Left forelimb (tissue), 1 donor: ENCODE results near the gene SMDT1.
A peak's percentile ranks its signal among the peaks of the same experiment; 100 is the strongest.

Source experiments
- DNase-seq: peaks from one replicate; pipeline ENCODE4 v3.0.0-alpha.2; 2018; ENCODE audit warnings: low spot score

SMDT1 gene

GRCh38 chr22:42079319-42080251 lies at the start of gene SMDT1:
SMDT1 (plus strand) TSS chr22:42079700; CDS start chr22:42079769, 69 bp downstream.
- peak; percentile 98 for DNase-seq

GRCh38 chr22:42033263-42034181 lies 46.0 kb upstream of the SMDT1 start:
- DNase-seq, result no peak

DNA sequence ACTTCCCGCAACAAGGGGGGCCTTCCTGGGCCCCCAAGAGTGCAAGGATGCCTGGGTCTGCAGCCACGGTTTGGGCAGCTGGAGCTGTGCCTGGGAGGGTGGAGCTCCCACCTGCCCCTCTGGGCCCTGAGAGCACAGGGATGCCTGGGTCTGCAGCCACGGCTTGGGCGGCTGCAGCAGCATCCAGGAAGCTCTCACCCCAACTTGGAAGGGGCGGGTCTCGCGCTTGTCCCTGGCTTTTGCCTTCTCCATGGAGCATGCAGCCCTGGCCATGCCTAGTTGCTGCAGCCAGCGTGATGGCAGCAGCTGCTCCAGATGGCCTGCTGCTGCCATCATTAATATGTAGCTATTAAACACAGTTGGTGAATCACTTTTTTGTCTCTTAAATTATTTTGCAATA lies 44.2 kb upstream of the SMDT1 start:
- DNase-seq, result no peak

DNA sequence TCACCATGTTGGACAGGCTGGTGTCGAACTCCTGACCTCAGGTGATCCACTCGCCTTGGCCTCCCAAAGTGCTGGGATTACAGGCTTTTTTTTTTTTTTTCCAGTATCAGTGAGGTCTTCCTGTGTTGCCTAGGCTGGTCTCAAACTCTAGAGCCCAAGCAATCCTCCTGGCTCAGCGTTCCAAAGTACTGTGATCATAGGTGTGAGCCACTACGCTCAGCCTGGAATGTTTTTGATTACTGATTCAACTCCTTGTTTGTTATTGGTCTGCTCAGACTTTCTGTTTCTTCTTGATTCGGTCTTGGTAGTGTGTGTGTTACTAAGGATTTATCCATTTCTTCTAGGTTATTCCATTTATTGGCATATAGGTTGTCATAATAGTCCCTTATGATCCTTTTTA lies 40.2 kb upstream of the SMDT1 start:
- no peak for DNase-seq

GRCh38 chr22:42041784-42042183 lies 37.7 kb upstream of the SMDT1 start:
- no peak for DNase-seq

DNA sequence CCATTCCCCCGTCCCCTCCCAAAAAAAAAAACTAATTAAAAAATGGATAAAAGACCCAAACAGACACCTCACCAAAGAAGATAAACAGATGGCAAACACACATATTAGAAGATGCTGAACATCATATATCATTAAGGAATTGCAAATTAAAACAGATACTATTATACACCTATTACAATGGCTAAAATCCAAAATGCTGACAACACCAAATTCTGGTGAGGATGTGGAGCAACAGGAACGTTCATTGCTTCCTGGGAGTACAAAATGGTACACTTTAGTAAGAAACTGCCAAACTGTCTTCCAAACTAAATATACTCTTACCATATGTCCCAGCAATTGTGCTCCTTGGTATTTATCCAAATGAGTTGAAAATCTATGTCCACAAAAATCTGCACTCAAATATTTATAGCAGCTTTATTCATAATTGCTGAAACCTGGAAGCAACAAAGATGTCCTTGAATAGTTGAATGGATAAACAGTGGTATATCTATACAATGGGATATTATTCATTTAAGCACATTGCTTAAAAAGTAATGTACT lies 28.8 kb upstream of the SMDT1 start:
- no peak for DNase-seq

DNA sequence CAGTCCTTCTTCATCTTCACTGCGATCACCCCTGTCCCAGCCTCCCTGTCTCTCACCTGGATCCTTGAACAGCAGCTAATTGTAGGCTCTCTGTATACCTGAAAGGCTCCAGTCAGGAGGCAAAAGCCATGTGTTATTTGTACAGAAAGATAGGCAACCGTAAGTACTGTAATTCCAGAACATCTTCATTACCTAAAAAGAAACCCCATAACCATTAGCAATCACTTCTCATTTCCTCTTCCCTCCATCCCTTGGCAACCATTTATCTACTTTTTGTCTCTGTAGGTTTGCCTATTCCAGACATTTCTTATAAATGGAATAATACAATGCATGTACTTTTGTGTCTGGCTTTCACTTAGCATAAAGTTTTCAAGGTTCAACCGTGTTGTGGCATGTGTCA lies 26.7 kb upstream of the SMDT1 start:
- DNase-seq, result no peak

GRCh38 chr22:42056757-42057511 lies 22.6 kb upstream of the SMDT1 start:
- no peak for DNase-seq

GRCh38 chr22:42060489-42060888 lies 19.0 kb upstream of the SMDT1 start:
- DNase-seq, result no peak

DNA sequence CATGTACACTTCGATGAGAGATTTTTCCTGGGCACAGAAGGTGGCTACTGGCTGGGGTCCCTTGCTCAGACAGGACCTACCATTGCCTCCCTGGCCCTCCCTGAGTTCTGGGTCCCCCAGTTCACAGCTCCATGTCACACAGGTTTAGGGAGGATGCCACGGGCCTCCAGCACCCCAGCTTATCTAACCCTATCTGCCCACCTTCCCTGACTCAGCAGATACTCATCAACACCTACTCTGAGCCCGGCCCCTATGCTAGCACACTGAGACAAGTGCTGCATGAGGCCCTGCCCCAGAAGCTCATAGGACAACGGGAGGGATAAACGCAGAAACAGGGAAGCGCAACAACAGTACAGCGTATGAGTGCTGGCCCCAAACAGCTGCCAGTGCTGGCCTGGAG lies 18.5 kb upstream of the SMDT1 start:
- DNase-seq, result peak; percentile 60

DNA sequence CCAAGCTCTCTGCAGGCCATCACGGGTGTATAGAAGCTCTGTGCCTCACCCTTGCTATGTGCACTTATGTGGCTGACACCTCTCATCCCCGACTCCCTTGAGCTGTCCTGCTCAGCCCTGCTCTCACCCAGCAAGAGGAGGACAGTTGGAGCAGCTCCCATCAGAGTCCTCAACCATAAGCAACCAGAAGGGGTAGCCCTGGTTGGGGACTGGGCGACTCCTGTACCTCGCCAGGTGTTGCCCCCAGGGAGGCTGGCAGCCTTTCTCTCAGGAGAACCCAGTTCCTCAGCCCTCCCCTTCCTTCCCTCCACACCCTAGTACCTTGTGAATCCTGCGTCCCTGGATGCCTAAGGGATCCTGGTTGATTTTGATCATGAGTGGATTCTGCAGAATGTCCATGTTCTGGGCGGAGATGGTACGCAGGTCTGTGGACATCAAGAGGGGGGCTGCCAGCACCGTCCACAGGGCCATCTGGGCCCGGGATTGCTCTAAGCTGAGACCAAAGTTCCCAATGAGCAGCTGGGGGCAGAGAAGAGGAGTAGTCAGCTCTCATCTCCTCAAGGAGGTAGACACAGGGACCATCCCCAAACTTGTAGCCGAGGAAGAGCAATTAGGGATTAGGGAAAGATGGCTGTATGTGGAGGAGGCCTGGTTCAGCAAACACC lies 16.9 kb upstream of the SMDT1 start:
- peak; percentile 53 for DNase-seq

DNA sequence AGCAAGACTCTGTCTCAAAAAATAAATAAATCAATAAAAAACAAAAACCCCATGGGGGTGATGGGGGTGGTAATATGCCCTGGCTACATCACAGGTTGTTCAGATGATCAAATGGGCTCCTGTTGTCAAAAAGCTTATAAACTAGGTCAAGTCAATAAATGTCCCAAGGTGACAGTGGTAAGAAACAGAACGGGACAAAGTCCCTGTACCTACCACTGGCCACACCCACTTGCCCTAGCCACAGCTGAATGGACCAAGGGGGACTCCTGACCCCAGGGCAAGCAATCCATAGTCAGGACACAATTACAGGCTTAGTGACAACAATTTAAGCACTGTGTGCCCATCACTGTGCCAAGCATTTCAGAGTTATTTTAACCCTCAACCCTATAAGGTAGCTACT lies 14.9 kb upstream of the SMDT1 start:
- peak; percentile 14 for DNase-seq

GRCh38 chr22:42065438-42066125 lies 13.9 kb upstream of the SMDT1 start:
- DNase-seq, result peak; percentile 58

GRCh38 chr22:42066126-42066761 lies 13.3 kb upstream of the SMDT1 start:
- peak; percentile 41 for DNase-seq

DNA sequence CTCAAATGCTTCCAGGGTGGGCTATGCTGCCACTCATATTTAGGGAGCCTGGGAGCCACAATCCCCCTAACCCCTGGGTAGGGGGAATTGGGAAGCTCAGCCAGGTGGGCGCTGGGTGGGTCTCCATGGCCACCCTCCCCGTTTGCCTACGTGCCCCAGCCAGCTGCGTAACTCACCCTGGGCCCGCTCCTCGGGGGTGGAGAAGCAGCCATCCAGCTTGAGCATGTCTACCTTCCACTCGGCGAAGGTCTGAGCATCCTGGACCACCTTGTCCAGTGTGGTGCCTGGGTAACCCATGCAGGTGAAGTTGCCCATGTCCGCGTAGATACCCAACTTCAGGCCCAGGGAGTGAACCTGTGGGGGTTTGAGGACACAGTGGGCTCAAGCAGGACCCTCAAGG lies 12.6 kb upstream of the SMDT1 start:
- DNase-seq, result peak; percentile 60

DNA sequence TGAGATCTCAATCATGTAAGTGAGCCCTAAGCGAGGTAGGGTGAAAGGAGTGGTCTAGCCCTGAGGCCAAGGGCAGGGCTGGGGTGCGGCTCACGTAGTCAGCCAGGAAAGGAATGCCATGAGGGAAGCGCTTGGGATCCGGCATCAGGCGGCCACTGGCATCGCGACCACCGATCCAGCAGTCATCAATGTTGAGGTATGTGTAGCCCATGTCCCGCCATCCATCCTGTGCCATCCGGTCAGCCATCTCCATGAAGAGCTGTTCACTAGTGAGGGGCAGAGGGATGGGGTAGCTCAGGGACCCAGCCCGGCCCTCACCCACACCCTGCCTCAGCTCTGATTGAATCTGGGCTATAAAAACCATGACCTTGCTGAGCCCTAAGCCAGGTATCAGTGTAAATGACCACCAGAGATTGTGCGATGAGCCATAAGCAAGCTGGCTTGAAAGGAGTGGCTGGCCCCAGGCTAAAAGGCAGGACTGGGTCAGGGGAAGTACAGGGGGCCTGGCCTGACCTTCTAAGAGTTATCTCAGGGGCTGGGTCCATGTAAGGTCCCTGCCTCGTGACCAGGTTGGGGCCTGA lies 11.7 kb upstream of the SMDT1 start:
- DNase-seq, result peak; percentile 20

DNA sequence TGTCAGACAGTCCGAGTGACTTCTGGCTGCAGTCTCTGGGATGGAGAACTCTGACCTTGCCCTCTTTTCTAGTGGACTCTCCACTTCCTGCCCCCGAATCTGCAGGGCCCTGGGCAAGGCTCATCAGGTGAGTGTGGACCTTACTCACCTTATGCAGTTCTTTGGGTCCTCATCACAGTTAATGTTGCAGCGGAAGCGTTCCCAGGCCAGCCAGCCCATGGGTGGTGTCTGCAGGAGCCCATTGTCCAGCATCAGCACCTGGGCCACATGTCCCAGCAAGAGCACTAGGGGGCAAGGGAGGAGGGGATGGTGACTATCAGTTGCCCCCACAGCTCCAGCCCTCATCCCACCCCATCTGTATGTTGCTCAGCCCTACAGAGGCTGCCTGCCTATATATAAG lies 11.2 kb upstream of the SMDT1 start:
- DNase-seq, result peak; percentile 51

- DNase-seq, result no peak
These were observed 9.5 kb upstream of the SMDT1 start for GRCh38 chr22:42069801-42070516.
